GM13977 (cell line): ENCODE measurements around the gene IL4R.

ENCODE experiments used
- DNase-seq: peaks from one replicate; pipeline ENCODE4 v3.0.0; 2012; ENCODE audit warnings: low spot score
- CTCF ChIP-seq: IDR thresholded peaks from 2 replicates; pipeline ENCODE4 v1.5.1; 2012; ENCODE audit warnings: mild to moderate bottlenecking, control low read depth; ENCODE audit not compliant: insufficient read depth; ENCODE audit errors: extremely low read depth, missing control alignments
- in situ Hi-C: fragments of 300-500 bp; cut with MboI; formaldehyde crosslinking; loops from one replicate; pipeline ENCODE4 v1.12.0; 2022; ENCODE audit warnings: low sequenced_read_pairs, low pct_unique_long_range_greater_than_20kb, mixed read lengths, inconsistent platforms; ENCODE audit not compliant: unreplicated experiment

The IL4R gene

GRCh38 chr16:27381974-27382855, 68.4 kb downstream of the IL4R start:
- in situ Hi-C loops: no loop called here
- no peak for DNase-seq
- TF ChIP-seq CTCF: no peak

DNA sequence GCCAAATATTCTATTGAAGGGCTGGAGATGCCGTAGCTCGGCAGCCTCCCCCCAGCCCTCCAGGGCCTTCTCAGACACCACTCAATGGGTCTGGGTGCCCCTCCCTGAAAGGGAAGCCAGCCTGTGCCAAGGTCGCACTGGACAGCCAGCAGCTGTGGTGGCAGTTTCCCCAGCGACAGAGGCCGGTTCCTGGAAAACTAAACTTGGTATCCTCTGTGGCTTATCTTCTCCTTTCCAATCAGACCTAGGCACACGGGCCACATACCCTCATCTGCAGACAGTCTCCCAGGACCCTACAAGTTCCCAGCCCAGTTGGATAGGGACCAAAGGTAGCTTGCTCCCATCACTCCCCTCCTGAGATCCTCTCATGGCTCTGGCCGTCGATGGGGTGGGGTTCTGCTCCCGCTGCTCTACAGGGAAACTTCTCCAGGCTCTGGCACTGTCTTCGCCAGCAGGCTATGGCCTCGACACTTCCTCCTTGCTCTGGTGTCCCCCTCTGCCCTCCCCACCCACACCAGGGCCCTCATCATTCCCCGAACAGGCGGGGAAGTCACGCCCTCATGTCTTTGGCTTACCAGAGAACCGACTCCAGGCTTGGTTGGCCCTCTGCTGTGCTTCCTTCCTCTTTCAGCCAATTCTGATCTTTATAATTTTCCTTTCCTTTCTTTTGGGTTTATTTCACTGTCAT, 69.9 kb downstream of the IL4R start:
- no peak for DNase-seq
- in situ Hi-C loops: no loop called here

DNA sequence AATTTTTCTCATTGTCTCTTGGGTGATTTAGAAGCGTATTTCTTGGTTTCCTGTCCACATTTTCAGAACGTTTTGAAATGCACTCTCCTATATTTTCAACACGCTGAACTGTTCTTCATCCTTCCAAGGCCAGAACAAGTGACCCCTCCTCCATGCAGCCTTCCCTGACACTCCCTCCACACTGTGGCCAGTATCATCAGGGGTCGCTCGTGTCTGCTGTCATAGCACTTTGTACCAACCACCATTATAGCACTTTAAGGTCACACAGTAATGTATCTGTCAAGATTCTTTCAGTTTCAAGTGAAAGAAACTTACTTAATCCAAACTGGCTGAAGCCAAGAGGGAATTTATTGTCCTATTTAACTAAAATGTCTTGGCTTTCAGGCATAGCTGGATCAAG, 70.7 kb downstream of the IL4R start:
- in situ Hi-C loops: no loop called here
- no peak for TF ChIP-seq CTCF
- no peak for DNase-seq

More for the DNA sequence above, 69.9 kb downstream of the IL4R start:
- no peak for TF ChIP-seq CTCF

GRCh38 chr16:27385398-27385797, 71.6 kb downstream of the IL4R start:
- TF ChIP-seq CTCF: no peak
- no peak for DNase-seq
- in situ Hi-C loops: no loop called here

GRCh38 chr16:27386674-27387073, 72.9 kb downstream of the IL4R start:
- no peak for DNase-seq
- in situ Hi-C loops: no loop called here
- TF ChIP-seq CTCF: no peak

DNA sequence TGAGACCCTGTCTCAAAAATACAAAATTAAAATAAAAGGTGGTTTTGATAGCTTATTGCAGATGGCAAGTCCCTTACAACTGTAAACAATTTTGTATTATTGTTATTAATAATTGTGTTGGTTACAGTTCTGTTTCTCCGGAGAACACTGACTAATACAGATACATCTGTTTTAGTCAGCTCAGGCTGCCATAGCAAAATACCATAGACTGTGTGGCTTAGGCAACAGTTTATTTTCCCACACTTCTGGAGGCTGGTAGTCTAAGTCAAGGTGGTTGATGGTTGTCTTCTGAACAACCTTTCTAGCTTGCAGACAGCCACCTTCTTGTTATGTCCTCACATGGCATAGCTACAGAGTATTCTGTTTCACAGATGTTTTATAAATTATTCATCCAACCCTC, 74.0 kb downstream of the IL4R start:
- DNase-seq: no peak
- TF ChIP-seq CTCF: no peak
- in situ Hi-C loops: no loop called here
